Measurements from ENCODE around the gene RABGAP1.
A peak's percentile ranks its signal among the peaks of the same experiment; 100 is the strongest.
"Not testable (repeated sequence)": the region's sequence is repeated elsewhere in the genome, so short reads cannot be mapped to it uniquely, and the experiment has no call there.

RABGAP1 gene

DNA sequence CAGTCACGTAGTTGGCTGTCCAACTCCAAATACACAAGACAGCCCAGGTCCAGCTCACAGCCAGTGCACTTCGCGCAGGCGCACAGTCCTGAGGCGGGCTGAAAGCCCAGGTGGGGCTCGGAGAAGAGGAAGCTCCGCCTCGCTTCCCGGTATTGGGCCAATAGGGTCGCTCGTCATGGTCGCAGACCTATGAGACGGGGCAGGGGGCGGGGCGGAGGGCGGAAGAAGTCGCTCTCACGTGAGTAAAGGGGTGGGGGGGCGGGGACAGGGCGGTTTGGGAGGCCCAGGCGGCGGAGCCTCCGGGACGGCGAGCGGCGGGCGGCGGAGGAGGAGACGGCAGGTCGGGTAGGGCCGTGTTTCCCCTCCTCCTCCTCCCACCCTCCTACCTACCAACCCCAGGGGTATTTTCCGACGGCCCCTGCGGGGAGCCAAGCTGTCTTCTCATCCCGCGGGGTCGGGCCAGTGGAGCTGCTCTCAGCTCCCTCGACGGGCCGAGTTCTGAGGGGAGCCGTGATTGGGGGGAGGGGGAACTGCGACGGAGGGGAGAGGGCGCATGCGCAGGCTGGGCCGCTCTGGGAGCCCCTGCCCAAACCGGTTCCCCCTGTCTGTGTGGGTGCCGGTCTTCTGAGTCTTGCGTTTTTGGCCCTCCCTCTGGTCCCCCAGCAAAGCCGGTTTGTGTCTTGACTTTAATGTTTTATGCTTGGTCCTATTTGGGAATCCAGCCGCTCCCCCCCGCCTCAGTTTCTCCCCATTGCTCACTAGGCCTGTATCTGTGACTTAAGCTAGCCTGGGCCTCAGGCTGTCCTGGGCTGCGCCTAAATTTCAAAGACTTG is at the start of gene RABGAP1:
Gene RABGAP1 (plus strand): TSS at position 272 of the 833 bp plus-strand sequence. CDS start 16,040 bp downstream, outside the sequence.
- peak; percentile 100 for DNase-seq

DNA sequence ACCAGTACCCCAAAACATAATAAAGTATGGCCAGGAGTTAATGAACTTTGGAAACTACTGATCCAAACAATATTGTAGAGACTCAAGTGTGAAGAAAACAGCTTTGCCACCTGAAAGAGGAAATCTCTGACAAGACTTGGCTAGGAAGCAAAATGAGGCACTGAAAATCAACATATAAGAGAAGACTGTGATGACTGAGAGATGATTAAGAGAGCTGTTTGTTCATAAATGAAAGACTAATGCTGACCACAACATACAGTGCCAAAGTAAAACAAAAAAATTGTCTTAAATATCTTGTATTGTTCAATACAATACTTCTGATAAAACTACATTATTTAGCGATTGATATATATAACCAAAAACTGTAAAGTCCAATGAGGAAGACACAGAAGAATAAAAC is 42.9 kb upstream of the RABGAP1 start:
- no peak for DNase-seq

DNA sequence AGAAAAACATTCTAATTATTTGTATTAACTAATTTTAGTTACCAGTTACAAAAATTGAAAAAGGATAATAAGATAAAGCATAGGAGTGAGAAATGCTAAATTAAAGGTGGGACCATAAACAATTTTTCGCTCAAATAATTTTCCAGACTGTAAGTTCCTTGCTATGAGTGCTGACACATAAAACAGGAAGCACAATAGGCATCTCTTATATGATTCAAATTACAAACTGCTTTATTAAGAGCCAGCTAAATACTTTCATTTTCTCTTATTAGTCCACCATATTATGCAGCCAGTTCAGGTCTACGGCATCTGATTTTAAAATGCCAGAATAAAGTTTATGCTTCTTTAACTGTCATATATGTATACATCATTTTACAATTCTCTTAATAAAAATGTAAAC is 40.0 kb upstream of the RABGAP1 start:
- peak; percentile 76 for DNase-seq

DNA sequence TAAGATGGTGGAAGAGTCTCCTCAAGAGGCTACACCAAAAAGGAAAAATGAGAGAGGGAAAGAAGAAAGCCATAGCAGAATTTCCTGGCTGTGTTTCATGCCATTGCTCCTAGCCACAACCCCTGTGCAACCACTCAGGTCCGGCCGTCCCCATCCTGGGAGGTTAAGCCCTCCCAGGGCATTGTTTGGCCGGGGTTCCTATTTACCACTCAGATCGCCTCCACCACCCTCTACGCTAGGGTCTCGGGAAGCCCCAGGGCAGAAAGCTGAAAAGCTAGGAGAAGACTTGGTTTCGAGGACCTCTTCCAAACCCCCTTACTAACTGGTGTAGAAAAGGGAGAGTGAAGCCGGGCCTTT is 36.4 kb upstream of the RABGAP1 start:
- peak; percentile 70 for DNase-seq

DNA sequence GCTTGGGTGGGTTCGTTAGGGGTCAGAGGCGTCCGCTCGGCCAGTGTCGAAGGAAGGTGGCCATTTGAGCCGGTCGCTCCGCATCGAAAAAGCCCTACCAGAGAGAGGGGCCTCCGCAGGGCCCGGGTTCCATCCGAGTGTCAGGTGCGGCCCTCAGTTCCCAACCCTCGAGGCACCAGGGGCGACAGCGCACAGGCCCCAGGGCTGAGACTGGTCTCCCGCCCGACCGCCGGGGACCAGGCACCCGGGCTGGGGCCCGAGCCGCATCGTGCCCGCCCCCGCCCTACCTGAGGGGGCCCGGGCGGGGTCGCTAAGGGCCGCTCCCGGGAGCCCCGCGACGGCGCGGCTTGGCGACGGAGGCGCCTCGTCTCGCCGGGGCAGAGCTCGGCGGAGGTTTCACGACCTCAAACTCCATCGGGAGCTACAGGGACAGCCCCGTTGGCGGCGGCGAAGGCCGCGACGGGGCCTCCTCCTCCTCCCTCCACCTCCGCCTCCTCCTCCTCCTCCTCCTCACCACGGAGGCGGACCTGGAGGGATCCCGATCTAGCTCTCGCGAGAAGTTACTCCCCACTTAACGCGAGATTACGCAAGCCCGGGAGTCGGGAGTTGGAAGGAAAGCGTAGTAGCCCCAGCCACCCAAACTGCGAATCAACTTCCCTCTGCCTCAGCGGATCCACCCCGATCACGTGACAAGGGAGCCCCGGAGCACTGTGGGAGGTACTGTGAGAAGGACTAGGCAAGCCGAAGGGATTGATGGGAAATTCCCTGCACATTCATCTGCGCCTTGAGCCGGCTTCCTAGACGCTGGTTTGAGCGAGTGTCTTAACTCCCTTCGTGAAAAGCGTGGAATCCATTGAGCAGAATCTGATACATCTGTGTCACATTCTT is 35.8 kb upstream of the RABGAP1 start, which contains the start of gene RC3H2:
Gene RC3H2 (minus strand): TSS at position 537 of the 888 bp plus-strand sequence. CDS start 7,850 bp downstream, outside the sequence.
- peak; percentile 100 for DNase-seq

DNA sequence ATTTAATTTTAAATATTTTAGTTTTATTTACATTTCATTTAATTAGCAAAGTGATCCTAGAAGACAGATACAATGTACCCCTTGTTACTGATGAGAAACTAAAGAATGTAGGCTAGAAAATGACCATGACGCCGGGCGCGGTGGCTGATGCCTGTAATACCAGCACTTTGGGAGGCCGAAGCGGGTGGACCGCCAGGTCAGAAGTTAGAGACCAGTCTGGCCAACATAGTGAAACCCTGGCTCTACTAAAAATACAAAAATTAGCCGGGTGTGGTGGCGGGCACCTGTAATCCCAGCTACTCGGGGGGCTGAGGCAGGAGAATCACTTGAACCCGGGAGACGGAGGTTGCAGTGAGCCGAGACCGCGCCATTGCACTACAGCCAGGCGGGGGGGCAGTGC is 34.7 kb upstream of the RABGAP1 start:
- not testable (repeated sequence) for DNase-seq

DNA sequence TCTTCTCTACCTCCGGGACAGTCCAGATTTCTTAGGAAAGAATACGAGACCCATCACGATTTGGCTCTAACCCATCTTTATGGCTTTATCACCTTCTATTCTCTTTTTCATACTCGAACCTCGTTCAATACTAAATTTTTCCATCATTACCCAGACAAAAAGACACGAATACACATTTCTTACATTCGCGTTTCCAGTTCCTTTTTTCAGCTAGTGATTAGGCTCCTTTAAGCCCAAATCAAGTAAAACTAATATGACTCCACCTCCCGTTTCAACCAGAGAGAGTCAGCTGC is 28.2 kb upstream of the RABGAP1 start:
- DNase-seq: no peak

DNA sequence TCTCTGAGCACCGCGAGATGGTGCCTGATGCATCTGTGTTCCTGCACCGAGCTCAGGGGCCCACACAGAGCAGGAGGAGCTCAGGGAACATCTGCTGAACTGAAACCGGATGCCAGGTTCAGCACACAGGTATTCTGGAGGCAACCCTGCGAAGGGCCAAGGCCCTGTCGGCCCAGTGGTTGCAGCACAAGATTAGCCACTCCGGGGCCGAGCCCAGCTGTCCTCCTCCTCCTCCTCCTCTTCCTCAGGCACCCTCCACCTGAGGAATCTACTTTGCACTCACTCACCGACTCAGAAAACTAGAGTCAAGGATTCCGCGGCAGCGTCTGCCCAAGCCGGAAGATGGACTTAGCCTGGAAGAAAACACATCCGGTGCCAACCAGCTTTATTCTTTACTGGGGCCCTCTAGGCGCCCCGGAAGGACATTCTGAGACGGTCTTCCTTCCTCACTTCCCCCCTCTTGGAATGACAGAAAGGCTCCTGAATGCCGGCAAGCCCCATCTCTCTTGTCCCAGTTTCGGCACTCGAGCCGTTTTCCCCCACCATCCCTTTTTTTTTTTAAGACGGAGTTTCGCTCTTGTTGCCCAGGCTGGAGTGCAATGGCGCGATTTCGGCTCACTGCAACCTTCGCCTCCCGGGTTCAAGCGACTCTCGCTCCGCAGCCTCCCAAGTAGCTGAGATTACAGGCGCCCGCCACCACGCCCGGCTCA is 27.7 kb upstream of the RABGAP1 start, which contains the start of gene ZBTB6:
Gene ZBTB6 (minus strand): TSS at position 360 of the 710 bp plus-strand sequence. CDS start 1,251 bp downstream, outside the sequence.
- DNase-seq: peak; percentile 94

DNA sequence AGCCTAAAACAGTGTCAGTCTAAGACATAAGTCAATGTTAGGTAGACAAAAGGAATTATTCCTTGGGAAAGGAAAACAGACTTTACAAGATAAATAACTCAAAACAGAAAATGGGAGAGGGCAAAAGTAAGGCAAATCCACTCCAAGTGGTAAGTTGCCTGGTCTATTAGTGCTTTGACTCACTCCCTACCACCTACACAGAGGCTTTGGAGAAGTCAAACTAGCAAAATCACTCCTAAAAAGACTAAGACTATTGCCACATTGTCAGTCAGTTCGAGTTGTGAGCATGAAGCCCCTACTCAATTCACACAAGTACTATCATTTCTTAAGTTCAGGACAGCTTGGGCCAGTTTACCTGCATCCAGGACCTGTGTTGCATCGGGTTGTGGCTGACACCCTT is 22.5 kb upstream of the RABGAP1 start:
- no peak for DNase-seq

DNA sequence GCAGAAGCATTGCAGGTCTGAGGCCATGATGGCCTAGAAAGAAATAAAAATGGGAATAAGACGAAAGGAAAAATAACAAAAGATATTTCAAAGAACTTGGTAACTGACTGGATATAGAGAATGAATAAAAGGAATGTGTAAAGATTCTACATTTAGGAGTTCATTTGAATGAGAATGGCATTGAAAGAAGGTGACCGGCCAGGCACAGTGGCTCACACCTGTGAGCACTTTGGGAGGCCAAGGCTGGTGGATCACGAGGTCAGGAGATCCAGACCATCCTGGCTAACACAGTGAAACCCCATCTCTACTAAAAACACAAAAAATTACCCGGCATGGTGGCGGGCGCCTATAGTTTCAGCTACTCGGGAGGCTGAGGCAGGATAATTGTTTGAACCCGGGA is 18.1 kb upstream of the RABGAP1 start:
- no peak for DNase-seq

DNA sequence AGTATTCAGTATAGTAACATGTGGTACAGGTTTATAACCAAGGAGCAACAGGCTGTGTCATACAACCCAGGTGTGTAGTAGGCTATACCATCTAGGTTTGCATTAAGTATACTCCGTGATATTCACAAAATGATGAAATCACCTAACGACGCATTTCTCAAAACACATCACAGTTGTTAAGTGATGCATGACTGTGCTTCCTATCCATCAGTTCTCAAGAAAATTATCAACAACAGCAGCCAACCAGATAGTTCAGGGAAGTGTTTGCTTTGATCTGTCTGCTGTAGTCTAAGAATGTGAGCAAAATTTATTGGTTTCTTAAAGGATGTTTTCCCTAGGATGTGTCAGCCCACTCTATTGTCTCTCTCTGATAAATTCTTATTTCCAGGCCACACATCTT is 16.9 kb upstream of the RABGAP1 start:
- no peak for DNase-seq

DNA sequence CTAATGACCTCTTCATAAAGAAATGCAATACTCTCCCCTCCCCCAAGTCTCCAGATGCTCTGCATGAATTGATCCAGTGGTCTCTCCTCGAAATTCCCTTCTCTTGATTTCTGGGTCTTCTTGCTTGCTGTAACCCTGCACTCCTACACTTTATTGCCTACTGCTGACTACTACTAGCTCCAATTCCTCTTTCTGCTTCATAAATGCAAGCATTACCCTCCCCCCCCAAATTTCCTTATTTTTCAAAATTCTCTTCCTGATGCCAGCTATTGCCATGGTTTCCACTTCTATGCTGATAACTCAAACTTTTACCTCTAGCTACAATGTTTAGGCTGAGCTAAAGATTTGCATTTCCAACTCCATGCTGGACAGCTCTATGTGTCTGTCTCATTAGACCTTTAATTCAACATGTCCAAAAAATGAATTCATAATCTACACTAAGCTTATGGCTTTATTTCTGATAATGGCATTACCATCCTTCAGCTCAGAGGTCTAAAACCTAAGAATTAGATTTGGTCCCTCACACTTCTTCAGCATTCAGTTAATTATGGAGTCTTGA is 10.9 kb upstream of the RABGAP1 start:
- no peak for DNase-seq

DNA sequence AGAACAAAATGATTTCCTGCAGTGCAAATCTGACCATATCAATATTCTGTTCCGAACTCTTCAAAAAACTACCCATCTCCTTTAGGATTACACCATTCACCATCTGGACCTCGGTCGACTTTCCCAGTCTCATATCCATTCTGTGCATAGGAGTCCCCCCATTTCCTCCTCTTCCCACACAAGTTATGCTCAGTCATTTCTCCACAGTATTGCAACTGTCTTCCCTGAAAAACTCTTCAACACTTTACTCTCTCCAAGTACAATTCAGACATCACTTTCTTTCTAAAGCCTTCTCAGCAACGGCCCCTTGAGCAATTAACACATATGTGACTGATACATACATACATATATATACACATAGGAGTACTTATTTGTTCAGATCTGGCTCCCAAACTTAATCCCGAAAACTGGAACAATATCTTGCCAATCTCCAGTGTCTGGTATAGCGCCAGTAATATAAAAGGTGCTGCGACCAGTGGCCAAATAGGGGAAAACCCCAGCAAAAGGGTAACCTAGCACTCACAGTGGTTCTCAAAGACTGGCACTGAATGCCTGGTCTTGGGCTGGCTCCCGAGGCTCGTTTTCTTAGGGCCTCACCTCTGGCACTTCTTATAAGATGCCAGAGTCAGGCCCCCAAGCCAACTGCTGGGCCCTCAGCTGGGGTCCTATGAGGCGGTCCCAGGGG is 10.1 kb upstream of the RABGAP1 start:
- DNase-seq: no peak

DNA sequence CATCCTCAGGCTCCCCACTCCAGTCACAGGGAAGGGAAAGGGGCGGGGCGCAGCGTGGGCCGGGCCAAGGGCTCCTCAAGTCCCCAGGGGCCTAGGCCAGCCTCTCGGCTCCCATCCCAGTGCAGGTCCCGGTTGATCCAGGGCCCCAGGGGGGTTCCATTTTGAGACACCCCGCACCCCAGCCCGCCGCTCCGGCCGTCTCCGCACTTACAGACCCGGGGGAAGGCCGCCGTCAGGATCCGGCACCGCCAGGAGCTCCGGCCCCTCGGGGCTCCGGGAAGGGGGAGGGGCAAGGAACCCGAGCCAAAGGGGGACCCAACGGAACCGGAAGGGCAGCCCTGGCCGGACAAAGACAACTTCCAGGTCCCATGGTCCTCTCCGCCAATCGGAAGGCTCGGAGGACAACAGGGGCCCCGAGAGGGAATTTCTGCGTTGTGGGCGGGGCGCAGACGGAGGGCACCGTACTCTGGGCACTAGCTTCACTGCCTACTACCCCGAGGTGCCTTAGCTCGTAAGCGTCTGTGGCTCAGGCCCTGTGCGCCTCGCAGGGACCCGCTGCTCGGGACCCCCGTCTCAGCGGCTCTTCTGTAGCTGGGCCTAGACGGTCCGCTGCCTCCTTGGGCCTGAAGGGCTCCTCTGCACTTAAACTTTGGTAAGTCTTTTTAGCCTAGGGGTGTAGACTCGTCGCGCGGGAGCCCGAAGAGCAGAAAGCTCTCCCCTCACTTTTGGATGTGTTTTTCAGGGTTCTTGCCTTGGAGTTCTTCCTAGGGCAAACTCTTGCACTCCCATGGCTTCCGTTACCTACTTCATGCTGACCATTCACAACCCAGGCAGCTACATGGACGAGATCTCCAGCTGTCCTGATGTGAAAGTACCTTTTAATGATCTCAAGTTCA is 9.3 kb upstream of the RABGAP1 start, which contains the start of gene ZBTB26:
Gene ZBTB26 (minus strand): TSS at position 287 of the 896 bp plus-strand sequence. CDS start 11,578 bp downstream, outside the sequence.
- DNase-seq: peak; percentile 99

DNA sequence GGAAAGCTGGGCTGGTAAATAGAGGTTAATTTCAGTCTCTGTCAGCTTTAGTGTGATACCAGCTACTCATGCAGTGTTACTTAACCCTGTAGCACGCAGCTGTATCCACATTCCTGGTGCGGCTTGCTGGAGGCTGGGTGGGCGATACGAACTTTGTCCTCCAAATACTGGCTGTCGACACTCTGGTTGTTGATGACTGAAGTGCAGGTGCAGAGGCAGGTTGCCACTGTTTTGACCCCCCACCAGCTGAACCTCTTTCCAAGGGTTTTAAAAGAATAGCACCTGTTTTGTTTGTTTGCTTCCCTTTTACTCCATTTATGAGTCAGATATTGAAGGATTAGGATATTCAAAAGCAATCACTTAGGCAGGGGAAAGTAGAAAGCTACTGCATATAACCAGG is 4.4 kb upstream of the RABGAP1 start:
- DNase-seq: no peak

DNA sequence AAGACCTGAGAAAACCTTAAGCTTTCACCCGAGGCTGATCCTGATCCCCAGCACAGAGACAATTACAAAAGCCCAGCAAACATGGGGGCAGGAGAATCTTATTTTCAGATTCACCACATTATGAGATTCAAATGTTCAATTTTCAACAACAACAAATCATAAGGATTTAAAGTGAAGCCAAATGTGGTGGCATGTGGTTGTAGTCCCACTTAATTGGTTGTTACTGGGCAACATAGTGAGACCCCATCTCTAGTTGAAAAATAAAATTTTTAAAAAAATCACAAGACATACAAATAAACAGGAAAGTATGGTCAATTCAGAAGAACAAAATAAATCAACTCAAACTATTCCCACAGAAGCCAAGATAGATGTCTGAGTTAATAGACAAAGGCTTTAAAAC is 3.9 kb upstream of the RABGAP1 start:
- DNase-seq: no peak

DNA sequence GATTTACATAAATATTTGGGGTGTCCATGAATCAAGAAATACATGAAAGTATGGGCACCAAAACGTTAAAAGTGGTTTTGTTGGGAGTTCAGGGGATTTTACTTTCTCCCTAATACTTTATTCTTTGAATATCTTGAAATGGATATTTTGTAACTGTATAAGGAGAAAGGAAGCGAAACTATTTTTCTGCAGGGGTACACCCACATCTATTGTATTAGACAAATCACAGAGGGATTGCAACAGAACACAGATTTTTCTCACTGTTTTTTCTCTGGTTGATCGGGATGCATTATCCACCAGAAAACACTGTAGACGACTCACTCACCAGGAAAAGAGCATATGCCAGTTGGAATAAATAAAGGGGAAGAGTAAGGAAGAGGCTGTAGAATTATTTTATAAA is 1.2 kb upstream of the RABGAP1 start:
- no peak for DNase-seq

DNA sequence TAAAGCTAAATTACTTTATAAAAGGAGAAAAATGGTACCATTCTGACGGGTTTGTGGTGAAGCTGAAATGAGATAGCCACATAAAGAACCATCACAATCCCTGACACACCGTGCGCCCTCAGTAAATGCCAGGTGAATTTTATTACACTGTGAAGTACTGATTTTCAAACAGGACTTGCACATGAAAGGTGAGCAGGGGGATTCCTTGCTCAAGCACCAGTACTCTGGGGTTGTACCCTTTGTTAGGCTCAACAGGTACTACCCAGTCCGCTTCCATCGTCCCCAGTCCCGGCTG is 419 bp upstream of the RABGAP1 start:
- no peak for DNase-seq

DNA sequence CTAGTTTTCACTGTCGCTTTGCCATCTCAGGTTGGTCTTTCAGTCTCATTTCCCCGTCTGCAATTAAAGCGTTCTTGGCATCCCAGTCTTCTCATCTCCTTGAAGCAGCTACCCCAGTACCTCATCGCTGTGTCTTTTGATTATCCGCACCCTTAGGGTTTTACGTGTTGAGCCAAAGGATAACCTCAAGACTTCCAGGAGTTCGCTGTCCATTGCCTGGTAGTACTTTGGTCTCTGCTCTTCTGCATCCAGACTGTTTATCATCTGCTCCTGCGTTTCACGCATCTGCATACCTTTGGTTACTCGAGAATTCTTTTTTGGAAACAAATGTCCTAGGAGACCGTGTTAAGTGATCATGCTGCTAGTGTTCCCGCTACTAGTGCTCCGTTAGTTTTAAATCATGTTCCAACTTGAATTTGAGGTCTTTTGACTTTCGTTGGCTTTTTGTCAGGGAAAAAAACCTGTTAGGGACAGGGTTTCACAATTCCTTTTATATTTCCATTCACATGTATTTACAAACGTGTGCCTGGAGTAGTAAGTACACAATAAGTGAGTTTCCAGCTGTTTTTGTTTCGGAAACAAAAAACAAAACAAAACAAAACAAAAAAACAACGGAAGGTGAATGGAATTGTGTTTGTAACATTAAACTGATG is 888 bp downstream of the RABGAP1 start:
- DNase-seq: peak; percentile 50
